ENCODE measurements around the gene CTNNAL1.

The CTNNAL1 gene

GRCh38 chr9:109047259-109047658 lies 34.0 kb upstream of the CTNNAL1 start:
- TF ChIP-seq ZFX (IDR thresholded peaks at IDR 0.05) (no peak), CTCF (conservative IDR thresholded peaks at IDR 0.05) (no peak)
- no peak overlapping the region for H3K27ac ChIP-seq

- H3K27ac ChIP-seq: no peak overlapping the region
- TF ChIP-seq CTCF (conservative IDR thresholded peaks at IDR 0.05): no peak
- TF ChIP-seq ZFX (IDR thresholded peaks at IDR 0.05): no peak
Measured at GRCh38 chr9:109046346-109046745, 33.0 kb upstream of the CTNNAL1 start.

GRCh38 chr9:109043578-109043977 lies 30.3 kb upstream of the CTNNAL1 start:
- no peak overlapping the region for H3K27ac ChIP-seq
- TF ChIP-seq ZFX (IDR thresholded peaks at IDR 0.05) (no peak), CTCF (conservative IDR thresholded peaks at IDR 0.05) (no peak)

GRCh38 chr9:109040571-109040970 lies 27.3 kb upstream of the CTNNAL1 start:
- TF ChIP-seq ZFX (IDR thresholded peaks at IDR 0.05): no peak
- TF ChIP-seq CTCF (conservative IDR thresholded peaks at IDR 0.05): no peak
- no peak overlapping the region for H3K27ac ChIP-seq

- TF ChIP-seq ZFX (IDR thresholded peaks at IDR 0.05): no peak
- TF ChIP-seq CTCF (conservative IDR thresholded peaks at IDR 0.05): no peak
- no peak overlapping the region for H3K27ac ChIP-seq
Measured at GRCh38 chr9:109039539-109039938, 26.2 kb upstream of the CTNNAL1 start.

- H3K27ac ChIP-seq: no peak overlapping the region
- TF ChIP-seq CTCF (conservative IDR thresholded peaks at IDR 0.05) (no peak), ZFX (IDR thresholded peaks at IDR 0.05) (no peak)
Measured at GRCh38 chr9:109037946-109038715, 24.8 kb upstream of the CTNNAL1 start.

GRCh38 chr9:109036744-109037680 lies 23.7 kb upstream of the CTNNAL1 start:
- TF ChIP-seq ZFX (IDR thresholded peaks at IDR 0.05) (no peak), CTCF (conservative IDR thresholded peaks at IDR 0.05) (no peak)
- peak overlapping the region; percentile 4; the same call in 1 of the 2 replicates for H3K27ac ChIP-seq

All from C4-2B (cell line).